A673 (cell line): ENCODE data around the gene KATNAL1. TPM values are rescaled to one million over a fixed set of nuclear protein-coding genes. Genes with fewer than 3 reads are reported as not detected.

Experiments
- BruUV-seq: library from RNA; stranded (reverse); fragments of 400-500 nt; replicated peaks from 2 replicates; lab custom pipeline; 2021; lab: Mats Ljungman, UMichigan
- CTCF ChIA-PET: fragments of 300-600 bp; sonication (Branson Sonifier 250); formaldehyde crosslinking; loops from one replicate; lab custom pipeline; 2022; ENCODE audit warnings: antibody characterized with exemption; lab: Charles Lee
- POLR2A ChIA-PET: fragments of 300-600 bp; sonication (Branson Sonifier 250); formaldehyde crosslinking; loops from one replicate; lab custom pipeline; 2022; ENCODE audit warnings: antibody characterized with exemption; ENCODE audit not compliant: low non-redundant PET; lab: Charles Lee
- DNase-seq: peaks from one replicate; pipeline ENCODE4 v3.0.0-alpha.2; 2015; ENCODE audit warnings: low spot score
- H3K27ac ChIP-seq: fragments of 200-600 bp; sonication (generic); 2 replicates; pipeline ENCODE4 v1.5.1; 2016; ENCODE audit warnings: mixed run types, low read depth, mild to moderate bottlenecking, mixed read lengths, antibody characterized with exemption, low read length; ENCODE audit not compliant: poor library complexity, severe bottlenecking
- H3K27me3 ChIP-seq: fragments of 200-600 bp; sonication (generic); replicated peaks from 2 replicates; pipeline ENCODE4 v1.6.1; 2017; ENCODE audit warnings: mixed run types, low read depth, mild to moderate bottlenecking, mixed read lengths, antibody characterized with exemption, low read length; ENCODE audit not compliant: insufficient read depth, poor library complexity
- H3K36me3 ChIP-seq: fragments of 200-600 bp; sonication (generic); 2 replicates; pipeline ENCODE4 v1.6.1; 2016; ENCODE audit warnings: mixed run types, mild to moderate bottlenecking, mixed read lengths, antibody characterized with exemption, low read length; ENCODE audit not compliant: insufficient read depth, poor library complexity, severe bottlenecking
- H3K4me1 ChIP-seq: fragments of 200-600 bp; sonication (generic); 2 replicates; pipeline ENCODE4 v1.6.1; 2017; ENCODE audit warnings: mixed run types, mild to moderate bottlenecking, mixed read lengths, antibody characterized with exemption, low read length; ENCODE audit not compliant: insufficient read depth, poor library complexity, severe bottlenecking
- H3K4me3 ChIP-seq: fragments of 200-600 bp; sonication (generic); 2 replicates; pipeline ENCODE4 v1.5.1; 2016; ENCODE audit warnings: low read depth, mixed run types, mild to moderate bottlenecking, mixed read lengths, low read length; ENCODE audit not compliant: poor library complexity, severe bottlenecking
- H3K9me3 ChIP-seq: fragments of 200-600 bp; sonication (generic); 2 replicates; pipeline ENCODE4 v1.6.1; 2016; ENCODE audit warnings: mixed run types, low read depth, mild to moderate bottlenecking, mixed read lengths, antibody characterized with exemption, low read length; ENCODE audit not compliant: poor library complexity, severe bottlenecking
- EZH2 ChIP-seq: fragments of 200-600 bp; sonication (generic); IDR thresholded peaks from 2 replicates; pipeline ENCODE4 v1.6.1; 2017; ENCODE audit warnings: borderline replicate concordance, low read depth, mild to moderate bottlenecking, mixed read lengths, antibody characterized with exemption, low read length; ENCODE audit not compliant: poor library complexity, severe bottlenecking
- intact Hi-C: fragments of 100-400 bp; cut with micrococcal nuclease; formaldehyde crosslinking; loops from one replicate; pipeline ENCODE4 v1.10.0; 2022; ENCODE audit not compliant: unreplicated experiment
- total RNA-seq: library from RNA; stranded (reverse); gene quantifications from 2 replicates; pipeline ENCODE4 v1.2.3, GENCODE V29; 2021
- TF ChIP-seq, protein P1 (sequence below): fragments of 300-800, 200-600 bp; sonication (generic); conservative IDR thresholded peaks from 2 replicates; pipeline ENCODE4 v1.5.1; 2017; ENCODE audit warnings: low read depth, mild to moderate bottlenecking, antibody characterized with exemption, low read length, moderate library complexity, mixed read lengths

KATNAL1 gene
- total RNA-seq, 1 experiment from 2014 or later, result 63.0 TPM

DNA sequence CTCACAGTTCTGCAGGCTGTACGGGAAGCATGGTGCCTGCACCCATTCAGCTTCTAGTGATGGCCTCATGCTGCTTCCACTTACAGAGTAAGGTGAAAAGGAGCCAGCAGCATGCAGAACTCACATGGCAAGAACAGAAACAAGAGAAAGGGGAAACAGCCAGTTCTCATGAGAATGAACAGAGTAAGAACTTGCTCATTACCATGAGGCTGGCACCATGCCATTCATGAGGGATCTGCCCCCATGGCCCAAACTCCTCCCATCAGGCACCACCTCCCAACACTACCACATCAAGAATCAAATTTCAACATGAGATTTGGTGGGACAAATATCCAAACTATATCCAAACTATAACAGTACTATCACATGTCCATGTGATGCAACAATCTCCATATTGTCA is 72.1 kb downstream of the KATNAL1 start:
- ChIA-PET POLR2A (no interaction called here), CTCF (no interaction called here)
- Histone ChIP-seq H3K9me3 (no peaks in the 10 kb centered on the region), H3K27ac (peak overlapping the region; percentile 61), H3K4me1 (peaks cover 22% of the 10 kb centered on the region), H3K4me3 (no peak overlapping the region), H3K36me3 (peaks cover 26% of the 10 kb centered on the region), H3K27me3 (no peaks in the 10 kb centered on the region)
- TF ChIP-seq, protein P1, sequence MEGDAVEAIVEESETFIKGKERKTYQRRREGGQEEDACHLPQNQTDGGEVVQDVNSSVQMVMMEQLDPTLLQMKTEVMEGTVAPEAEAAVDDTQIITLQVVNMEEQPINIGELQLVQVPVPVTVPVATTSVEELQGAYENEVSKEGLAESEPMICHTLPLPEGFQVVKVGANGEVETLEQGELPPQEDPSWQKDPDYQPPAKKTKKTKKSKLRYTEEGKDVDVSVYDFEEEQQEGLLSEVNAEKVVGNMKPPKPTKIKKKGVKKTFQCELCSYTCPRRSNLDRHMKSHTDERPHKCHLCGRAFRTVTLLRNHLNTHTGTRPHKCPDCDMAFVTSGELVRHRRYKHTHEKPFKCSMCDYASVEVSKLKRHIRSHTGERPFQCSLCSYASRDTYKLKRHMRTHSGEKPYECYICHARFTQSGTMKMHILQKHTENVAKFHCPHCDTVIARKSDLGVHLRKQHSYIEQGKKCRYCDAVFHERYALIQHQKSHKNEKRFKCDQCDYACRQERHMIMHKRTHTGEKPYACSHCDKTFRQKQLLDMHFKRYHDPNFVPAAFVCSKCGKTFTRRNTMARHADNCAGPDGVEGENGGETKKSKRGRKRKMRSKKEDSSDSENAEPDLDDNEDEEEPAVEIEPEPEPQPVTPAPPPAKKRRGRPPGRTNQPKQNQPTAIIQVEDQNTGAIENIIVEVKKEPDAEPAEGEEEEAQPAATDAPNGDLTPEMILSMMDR, result no peak
- no peak for TF ChIP-seq EZH2
- peak; percentile 49 for DNase-seq
- intact Hi-C loops, result no loop called here
- BruUV-seq, result no TSS peak

DNA sequence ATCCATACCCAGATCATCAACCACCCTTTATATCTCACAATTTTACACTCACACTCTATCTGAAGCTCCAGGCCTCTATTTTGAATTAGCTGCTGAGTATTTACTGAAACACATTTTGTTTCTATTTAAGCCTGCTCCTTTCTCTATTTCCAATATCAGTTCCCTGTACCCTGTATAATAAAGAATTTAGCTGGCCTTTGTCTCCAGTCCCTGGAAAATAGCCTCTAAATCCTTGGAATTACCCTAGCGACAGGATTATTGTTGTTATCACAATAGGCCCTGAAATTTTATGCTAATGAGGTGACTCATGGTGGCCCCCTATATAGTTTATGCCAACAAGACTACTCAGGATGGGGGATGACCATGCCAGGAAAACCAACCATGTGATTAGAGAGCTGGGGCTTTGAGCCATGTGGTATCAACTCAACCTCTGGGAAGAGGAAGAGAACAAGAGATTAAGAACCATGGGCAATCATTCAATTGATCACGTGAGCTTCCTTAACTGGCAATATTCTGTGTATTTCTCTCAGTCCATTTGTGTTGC is 72.7 kb downstream of the KATNAL1 start:
- POLR2A ChIA-PET, result no interaction called here
- peak; percentile 80 for DNase-seq

DNA sequence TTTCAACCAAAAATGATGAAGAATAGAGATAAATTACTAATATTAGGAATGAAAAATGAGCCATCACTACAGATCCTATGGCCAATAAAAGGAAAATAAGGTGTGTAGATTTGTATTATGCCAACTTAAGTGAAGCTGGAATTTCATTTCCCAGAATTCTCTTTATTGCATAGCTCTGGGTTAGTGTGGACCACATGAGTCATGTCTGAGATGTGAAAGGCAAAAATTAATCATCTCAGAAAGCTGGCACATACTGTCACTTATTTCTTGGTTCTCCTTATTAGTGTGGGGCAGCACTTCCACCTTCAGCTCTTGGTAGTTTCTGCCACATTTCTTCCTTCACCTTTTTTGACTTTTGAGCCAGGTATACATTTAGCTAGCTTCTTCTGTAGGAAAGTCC is 82.6 kb downstream of the KATNAL1 start:
- Histone ChIP-seq H3K27me3 (no peaks in the 10 kb centered on the region), H3K4me3 (no peak overlapping the region), H3K36me3 (peaks cover 69% of the 10 kb centered on the region), H3K9me3 (peaks cover 22% of the 10 kb centered on the region), H3K4me1 (no peaks in the 10 kb centered on the region), H3K27ac (no peak overlapping the region)
- ChIA-PET CTCF (interaction anchor here (0.6 kb wide), 1 partner anchor 185 kb away, joined by 4 read pairs; no protein-coding TSS in a partner anchor), POLR2A (no interaction called here)
- intact Hi-C loops, result no loop called here
- no peak for DNase-seq
- no TSS peak for BruUV-seq
- TF ChIP-seq, protein P1, result no peak
- TF ChIP-seq EZH2, result no peak

More for the DNA sequence above, 72.7 kb downstream of the KATNAL1 start:
- H3K4me3 ChIP-seq, result no peak overlapping the region
- peak overlapping the region; percentile 61 for H3K27ac ChIP-seq
- no peaks in the 10 kb centered on the region for H3K9me3 ChIP-seq
- CTCF ChIA-PET, result no interaction called here
- peaks cover 24% of the 10 kb centered on the region for H3K36me3 ChIP-seq
- H3K4me1 ChIP-seq, result peaks cover 22% of the 10 kb centered on the region
- TF ChIP-seq EZH2, result no peak
- TF ChIP-seq, protein P1, result no peak
- BruUV-seq, result no TSS peak
- no peaks in the 10 kb centered on the region for H3K27me3 ChIP-seq
- intact Hi-C loops, result no loop called here
